ENCODE measurements around the gene P2RY13.

Gene P2RY13

DNA sequence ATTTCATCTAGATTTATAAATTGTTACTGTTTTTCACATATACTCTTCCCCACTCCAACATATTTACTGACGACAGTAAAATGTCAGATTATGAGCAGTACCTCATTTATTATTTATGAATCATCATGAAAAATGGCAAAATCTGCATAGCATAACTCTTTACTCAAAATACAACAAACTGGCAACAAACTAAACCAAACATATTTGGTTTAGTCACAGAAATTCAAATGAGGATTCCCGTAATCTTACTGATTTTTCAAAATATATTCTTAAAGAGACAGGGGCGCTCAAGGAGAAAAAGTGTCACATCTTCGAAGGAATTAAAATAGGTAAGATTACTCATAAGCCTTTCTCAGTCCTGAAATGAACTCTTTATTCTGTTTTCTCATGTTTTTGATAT lies 9.7 kb downstream of the P2RY13 start:
- DNase-seq: no peak

DNA sequence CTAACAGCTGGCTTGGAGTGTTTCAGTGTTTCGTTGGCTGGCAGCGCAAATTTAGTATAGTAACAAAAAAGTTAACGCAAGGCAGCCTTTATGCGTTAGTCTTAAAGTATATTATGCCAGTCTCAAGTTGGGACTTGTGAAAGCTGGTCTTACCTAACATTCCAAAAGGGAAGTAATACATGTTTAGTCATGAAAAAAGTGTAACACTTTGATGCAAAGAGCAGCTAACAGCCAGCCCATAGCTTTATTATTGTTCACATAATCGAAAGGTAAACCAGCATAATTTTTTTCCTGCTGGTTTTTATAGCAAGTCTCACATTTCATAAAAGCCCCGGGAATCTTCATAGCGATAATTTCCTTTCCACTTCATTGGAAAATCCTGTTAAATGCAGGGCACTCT lies 10.4 kb downstream of the P2RY13 start:
- DNase-seq: no peak

DNA sequence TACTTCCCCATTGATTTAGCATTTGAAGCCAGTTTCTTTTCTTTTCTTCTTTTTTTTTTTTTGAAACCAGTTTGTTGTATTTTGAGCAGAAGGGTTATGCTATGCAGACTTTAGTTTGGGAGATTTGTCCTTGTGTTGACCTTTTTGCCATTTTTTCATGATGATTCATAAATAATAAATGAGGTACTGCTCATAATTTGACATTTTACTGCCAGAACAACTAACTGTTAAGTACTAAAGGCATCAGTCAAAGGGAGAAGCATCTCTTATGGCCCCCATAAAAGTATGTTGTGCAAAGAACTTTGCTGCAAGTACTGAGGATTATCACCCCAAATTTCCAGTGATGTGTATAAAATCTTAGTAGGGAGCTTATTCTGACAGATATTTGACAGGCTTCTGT lies 11.0 kb downstream of the P2RY13 start:
- no peak for DNase-seq

DNA sequence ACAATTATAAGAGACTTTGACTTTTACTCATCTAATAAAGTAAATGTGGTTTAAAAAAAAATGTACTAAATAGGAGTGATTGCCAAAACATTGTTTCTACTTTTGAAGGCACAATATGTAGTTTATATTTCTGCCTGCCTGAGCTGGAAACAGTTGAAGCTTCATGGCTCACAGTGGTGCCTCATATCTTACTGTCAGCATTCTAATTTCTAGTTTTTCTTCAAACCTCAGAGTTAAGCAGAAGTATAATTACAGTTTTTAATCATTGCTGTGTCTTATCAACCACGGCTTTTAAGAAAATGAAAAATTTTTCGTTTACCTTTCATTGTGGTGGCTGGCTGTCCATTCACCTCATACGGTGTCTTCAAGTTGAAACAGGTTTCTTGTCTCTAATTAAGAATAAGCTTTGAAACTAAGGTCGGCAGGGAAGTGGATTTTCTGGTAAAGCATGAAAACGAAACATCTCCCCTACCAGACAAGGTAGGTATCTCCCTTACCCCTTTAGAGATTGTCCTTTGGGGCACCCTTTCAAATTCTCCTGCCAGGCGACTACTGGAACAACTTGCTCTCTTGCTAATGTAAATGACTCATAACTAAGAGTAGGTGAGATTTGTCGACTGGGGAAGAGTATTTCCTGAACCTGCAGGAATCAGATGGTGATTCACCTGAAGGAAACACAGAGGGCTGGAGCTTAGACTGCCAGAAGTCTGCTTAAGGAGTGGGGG lies 12.9 kb downstream of the P2RY13 start, which contains the start of gene GPR87:
Gene GPR87, minus strand, starts transcription at position 554 of the 725 bp plus-strand sequence. CDS start 16,720 bp downstream, outside the sequence.
- no peak for DNase-seq

DNA sequence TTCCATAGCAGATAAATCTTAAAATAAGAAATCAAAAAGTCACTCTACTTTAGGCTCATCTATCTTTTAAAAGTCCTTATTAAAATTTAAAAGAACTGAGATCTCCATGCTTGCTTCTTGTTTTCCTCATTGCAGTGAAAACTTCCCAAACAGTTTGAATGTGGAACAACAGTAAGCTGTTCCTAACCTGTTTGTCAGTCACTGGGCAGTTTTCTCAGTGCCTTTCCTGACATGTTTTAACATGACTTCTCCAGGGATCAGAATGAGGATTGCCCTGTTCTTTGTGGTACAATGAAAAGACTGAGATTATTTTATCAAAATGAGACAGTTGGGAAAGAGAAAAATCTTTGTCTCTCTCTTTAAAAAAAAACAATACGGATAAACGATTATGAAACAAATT lies 13.5 kb downstream of the P2RY13 start:
- no peak for DNase-seq

DNA sequence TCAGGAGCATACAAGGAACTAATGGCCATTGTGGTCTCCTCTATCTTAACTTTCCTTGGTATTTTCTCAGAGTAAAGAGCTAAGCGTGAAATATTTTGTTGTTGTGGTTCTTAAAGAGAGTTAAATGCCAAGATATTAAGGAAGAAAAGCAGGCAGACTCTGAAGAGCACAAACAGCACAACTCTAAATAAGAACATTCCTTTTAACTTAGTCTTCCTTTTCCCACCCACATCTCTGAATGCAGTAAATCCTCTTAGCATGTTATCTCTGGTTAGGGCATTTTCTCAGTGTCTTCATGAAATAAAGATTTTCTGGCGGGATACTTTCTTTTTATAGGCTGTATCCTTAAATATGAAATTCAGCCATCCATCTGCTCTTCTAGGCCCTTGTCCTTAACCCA lies 14.2 kb downstream of the P2RY13 start:
- no peak for DNase-seq

DNA sequence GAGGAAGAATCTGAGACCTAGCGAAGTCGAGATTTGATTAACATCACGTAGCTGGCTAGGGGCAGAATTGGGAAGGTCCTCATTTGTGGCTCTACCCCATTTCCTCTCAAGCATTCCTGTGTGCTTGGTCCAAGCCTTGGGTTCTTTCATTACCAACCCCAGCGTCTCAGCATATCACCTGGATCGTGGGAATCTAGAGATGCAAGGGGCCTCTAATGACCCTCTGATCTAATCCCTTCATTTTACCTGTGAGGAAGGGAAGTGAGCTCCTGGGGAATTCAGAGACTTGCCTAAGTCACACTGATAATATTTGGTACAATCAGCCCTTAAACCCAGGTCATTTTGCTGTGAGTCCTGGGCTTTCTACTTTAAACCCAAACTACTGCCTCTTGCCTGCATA lies 14.8 kb downstream of the P2RY13 start:
- DNase-seq: no peak

DNA sequence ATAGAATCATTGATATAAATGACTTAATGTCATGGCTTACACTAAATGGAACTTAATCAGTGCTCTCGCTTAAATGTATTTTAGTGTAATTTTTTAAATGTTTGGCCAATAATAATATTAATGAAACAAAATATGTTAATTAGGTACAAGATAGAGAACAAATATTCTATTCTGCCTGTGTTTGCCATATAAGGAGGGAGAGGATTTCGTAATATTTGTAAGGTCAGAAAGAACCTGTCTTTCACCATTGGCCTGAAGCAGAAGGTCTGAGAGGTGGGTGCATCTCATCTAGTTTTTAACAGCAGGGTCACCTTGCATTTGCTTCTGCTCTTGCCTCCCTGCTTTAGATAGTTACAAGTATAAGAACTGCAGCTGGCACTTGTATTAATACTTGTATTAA lies 15.2 kb downstream of the P2RY13 start:
- no peak for DNase-seq

DNA sequence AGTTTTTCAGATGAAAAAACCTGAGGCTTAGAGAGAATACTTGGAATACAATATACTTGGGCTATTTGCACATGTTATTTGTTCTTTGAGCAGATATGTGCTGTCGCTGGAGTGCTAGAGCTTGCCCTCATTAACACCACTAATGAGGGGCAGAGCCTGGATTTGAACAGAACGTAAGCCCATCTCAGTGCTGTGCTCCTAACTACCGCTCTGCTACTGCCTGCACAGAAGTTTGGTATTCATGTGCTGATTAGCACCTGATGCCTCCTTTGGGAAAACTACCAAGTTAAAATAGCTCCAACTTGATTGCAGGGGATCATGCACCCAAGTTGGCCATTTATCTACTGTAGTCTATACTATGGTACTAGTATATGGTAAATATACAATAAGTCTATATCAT lies 16.4 kb downstream of the P2RY13 start:
- no peak for DNase-seq

DNA sequence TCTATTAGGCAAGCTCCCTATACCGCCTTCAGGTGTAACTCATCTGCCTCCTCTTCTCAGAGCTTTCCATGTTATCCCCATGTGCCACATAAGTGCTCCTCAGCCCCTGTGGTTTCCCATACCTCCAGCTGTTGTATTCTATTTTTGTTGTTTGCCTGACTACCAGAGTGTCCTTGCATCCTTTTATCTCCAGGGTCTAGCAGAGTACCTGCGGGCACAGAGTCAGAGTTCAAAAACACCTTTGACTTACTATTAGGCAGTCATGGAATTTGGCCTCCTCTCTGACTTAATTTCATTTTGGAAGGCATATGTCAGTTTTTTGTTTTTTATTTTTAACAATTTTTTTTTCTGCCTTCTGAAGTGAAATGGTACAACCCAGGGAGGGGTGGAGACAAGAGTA lies 19.8 kb downstream of the P2RY13 start:
- no peak for DNase-seq

DNA sequence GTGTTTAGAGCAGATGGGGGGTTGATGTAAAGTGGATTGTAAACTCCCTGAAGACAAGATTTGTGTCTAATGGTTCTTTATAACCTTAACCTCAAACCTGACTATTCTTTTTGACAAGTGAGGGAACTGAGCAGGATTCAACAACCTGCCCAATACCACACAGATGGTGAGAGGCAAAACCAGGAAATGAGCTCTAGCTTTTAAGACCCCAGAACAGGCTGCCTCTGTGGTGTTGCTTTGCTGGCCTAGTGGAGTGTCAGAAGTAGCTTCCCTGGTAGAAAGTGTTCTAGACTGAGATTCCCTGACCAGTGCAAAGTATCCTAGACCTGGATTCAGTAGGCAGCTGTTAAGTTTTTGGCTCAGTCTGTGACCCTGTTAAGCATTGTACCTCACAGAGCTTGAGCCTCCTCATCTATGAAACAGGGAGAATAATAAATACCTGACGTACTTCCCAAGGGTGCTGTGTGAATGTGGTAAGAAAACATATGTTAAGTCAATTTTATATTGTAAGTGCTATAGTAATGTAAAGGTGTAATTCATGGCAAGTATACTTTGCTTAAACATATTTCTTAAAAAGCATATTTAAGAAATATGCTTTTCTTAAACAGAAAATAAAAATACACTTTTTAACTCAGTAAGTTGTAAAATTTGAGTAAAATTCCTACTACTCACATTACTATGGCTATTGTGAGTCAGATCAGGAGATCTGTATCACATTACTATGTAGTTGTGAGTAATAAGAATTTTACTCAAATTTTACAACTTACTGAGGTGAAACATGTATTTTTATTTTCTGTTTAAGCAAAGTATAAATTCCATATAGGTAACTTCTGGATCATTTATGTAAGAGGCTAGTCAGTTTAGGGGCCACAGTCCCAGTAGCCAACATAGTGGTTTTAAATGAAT lies 21.5 kb downstream of the P2RY13 start:
- no peak for DNase-seq

DNA sequence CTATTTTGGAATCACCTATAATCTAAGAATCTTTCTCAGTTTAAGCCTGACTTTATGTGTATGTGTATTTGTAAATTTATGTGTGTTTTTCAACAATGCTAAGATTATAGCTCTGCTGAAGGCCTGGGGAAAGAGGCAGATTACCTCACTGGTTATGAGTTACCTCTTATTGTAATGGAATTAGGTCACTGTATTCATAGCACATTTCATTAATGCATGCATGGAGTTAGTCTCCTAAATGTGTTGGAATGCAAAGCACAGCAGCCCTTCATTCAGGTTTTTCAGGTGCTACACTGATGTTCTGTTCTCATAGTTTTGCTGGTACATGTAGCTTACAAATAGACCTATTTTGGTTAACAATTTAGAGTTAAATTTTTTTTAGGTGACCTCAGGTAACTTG lies 22.2 kb downstream of the P2RY13 start:
- DNase-seq: no peak

DNA sequence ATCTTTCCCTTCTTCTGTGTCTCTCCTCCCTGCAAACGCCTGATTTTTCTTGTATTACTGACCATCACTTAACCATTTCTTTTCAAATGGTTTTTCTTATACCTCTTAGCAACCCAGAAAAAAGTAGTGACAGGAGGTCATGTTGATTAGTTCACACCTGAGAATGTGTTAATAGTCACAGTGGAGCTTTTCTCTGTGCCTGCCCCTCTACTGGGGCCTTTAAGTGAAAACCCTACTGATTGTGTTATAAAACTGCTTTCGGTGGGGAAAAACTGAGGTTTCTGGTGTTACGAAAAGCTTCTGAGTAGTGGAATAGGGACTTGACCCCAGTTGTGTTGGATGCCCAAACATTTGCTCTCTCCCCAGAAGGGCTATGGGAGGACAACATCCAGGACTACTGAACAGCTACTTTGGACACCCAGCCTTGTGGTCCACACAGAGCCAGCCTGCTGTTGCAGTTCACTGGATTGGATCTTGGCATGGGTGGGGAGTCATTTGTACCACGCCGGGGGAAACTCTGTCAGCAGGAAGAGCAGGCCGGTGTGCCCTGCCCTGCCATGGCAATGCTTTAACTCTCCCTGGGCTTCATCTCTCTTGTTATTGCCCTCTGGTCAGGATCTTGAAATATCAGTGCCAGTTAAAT lies 23.1 kb downstream of the P2RY13 start:
- no peak for DNase-seq

DNA sequence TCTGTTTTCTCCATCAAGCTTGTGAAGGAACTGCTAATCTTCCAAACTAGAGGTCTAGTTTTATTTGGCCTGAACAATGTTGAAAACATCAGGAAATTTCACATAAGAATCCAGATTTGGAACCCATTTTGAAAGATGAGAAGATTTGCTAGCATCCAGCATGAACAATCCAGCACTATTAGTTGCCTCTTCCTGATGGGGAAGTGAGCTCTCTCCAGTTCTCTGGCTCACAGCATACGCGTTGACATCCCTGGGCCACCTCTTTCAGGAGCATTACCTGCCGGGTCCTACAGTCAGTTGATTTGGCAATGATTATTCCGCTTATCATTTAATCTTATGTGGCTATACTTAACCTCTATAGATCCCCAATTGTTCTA lies 23.6 kb downstream of the P2RY13 start:
- DNase-seq: no peak

DNA sequence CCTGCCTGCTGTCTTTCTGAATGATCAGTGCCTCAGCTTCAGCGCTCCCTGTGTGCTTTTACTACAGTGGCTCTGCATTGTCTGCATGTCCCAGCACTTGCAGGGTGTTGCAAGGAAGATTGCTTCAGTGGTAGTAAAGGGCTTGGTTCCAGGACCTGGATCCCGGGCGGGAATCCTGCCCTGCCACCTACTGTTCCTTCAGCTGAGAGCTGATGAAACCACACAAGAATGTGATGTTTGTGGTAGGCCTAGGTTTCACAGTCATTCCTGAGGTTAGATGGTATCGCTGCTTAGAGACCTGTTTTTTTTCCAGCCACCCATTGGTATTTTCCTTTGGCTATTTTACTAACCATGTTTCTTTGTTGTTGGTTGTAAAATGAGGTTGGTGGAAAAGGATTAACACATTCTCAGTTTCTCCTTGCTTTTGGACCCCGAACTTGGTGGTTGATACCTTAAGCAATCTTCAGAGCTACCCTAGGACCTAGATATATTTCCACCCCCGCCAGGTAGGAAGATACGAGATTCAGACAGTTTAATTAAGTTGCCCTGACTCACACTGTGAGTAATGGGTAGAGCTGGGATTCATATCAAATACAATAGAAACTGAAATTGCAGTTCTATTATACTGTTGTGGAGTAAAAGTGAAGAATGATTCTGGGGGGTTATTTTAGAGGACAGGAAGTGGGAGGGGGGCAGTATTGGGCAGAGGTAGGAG lies 24.1 kb downstream of the P2RY13 start:
- DNase-seq: peak; percentile 78

DNA sequence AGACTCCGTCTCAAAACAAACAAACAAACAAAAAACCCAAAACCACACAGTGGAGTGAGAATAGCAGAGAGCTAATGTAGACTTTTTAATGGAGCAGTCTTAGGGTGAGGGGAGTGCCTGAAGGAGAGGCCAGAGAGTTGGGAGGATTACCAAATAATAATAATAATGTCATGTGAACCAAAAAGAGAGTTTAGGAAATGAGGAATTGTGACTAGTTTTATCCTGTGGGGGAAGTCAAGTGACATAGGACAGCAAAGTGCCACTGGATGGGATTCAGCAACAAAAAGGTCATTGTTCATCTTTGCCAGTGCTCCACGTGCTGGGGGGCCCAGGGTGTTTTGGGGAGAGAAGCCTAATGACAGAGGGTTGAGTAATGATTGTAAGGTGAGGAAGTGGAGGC lies 25.6 kb downstream of the P2RY13 start:
- no peak for DNase-seq

DNA sequence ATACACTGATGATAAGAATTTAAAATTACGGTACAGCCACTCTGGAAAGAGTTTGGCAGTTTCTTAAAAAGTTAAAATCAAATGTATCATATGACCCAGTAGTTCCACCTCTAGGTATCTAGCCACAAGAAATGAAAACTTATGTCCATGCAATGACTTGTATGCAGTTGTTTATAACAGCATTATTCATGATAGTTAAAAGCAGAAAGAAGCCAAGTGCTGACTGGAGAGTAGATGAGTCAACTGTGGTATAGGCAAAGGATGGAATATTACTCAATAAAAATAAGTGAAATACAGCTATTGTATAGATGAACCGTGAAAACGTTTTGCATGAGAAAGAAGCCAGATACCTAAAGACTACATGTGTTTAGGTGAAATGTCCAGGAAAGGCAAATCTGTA lies 27.6 kb downstream of the P2RY13 start:
- DNase-seq: no peak

DNA sequence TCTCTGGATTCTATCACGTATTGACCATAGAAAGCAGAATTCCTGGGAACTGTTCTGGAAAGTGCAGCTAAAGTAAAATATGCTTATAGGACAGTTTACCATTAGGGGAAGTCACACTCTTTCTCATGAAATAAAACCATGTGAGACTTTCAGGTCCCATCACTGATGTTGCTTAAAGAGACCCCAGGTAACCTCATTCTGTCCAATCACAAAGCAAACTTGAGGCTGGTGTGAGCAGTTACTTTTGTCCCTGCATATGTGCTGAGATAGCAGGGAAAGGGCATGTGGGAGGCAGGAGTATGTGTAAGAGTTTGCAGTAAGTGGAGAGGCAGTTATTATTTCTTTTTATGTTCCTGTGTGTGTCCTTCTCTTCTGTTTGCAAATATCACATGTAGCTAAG lies 28.8 kb downstream of the P2RY13 start:
- DNase-seq: no peak

DNA sequence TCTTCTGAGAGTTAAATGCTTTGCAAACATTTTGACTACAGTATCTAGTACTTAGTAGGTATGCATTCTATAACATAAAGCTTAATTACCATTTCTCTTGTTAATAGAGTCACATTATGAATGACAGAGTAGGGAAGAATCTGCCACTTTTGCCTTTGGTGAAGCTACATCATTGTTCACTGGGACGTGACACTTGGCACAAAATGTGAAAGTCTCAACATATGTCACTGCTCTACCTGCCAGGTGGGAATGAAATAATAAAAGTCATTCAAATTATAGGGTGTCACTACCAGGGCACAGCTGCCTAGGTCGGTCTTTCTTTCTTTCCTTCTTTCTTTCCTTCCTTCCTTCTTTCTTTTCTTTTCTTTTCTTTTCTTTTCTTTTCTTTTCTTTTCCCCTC lies 30.3 kb downstream of the P2RY13 start:
- no peak for DNase-seq

DNA sequence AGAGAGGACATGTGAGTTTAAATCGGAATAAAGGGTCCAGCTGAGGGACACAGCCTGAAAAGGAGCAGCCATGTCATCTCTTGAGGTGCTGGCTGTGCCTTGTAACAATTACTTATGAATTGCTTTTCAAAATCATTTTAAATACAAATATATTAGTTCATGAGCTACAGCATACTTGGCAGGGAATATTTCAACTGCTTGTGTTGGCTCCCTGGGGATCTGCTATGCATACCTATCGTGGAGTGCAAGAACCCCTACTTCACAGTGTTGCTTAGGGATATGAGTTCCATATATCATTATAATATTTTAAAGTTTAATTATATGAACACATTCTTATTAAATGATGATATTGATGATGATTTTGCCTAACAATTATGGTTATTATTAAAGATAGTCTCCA lies 31.9 kb downstream of the P2RY13 start:
- no peak for DNase-seq

DNA sequence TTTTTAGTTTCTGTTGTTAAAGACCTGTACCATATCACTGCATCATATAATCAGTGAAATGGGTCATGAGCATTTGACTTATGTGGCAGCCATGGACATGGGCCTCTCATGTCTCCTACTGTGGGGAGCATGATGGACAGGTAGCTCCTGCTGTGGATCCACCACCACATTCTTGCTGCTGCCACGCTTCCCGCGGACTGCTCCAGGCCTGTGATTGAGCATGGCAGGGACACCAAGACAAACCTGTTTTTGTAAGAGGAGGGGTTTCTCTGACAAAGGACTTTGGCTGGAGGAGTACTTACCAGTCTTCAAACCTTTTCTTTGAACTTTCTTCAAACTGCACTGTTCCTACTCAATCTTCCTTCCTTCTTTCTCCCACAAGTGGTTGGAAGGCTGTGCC lies 33.1 kb downstream of the P2RY13 start:
- DNase-seq: no peak

DNA sequence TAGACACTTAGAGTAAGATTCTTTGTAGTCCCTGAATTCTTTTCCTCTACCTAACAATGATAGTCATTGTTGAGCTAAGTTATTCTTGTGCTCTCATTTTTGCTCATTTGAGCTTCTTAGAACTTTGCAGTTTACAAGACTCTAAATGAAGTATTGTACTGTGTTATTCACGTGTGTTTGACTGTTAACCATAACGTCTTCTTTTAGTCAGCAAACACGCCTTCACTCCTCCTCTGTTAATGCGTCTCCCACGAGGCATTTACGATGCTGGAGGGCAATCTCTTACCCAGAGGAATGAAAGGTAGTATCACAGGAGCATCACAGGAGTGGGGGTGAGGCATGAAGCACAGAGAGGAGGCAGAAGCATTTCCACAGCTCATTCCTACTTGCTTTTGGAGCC lies 36.2 kb downstream of the P2RY13 start:
- DNase-seq: no peak

DNA sequence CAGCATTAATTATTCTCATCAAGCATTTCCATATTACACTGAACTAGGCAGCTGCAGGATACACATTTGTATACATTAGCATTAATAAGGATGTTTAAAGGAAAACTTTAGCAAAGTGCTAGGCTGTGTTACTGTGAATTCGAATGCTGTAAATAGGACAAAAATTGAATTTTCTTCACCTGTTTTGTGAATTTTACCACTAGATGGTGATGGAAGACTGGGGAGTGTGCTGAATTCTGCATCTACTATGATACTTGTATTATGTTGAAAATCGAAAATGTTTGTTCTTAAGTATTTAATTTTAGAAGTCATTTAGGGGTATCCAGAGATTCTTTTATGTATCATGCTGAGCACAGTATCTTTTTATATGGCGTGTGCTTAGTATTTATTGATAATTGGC lies 38.7 kb downstream of the P2RY13 start:
- DNase-seq: no peak

Measured in amniotic stem cell (primary cell).